Hindlimb muscle (tissue), 1 donor: Measurements from ENCODE around the gene RNU6-9. TPM values are rescaled to one million over a fixed set of nuclear protein-coding genes. Genes with fewer than 3 reads are reported as not detected.

Source experiments
- DNase-seq: peaks from one replicate; pipeline ENCODE4 v3.0.0-alpha.2; 2013
- polyA plus RNA-seq: library from polyadenylated mRNA; unstranded; fragments of 120-200 nt; gene quantifications from one replicate; pipeline ENCODE4 v1.2.1, GENCODE V29; 2013; ENCODE audit not compliant: insufficient read length

The RNU6-9 gene
- polyA plus RNA-seq, 1 donor, result not detected

GRCh38 chr19:936175-936546 is 42.9 kb downstream of the RNU6-9 start:
- no peak for DNase-seq

- no peak for DNase-seq
Measured at GRCh38 chr19:937259-937694, 44.0 kb downstream of the RNU6-9 start.

- DNase-seq, result no peak
Measured at GRCh38 chr19:938233-938923, 45.1 kb downstream of the RNU6-9 start.

- DNase-seq, result no peak
Measured at GRCh38 chr19:939439-939838, 46.2 kb downstream of the RNU6-9 start.

GRCh38 chr19:939922-940321 is 46.6 kb downstream of the RNU6-9 start:
- DNase-seq, result no peak

- no peak for DNase-seq
Measured at GRCh38 chr19:940591-941291, 47.5 kb downstream of the RNU6-9 start.

- no peak for DNase-seq
Measured at GRCh38 chr19:941292-942132, 48.2 kb downstream of the RNU6-9 start.

- no peak for DNase-seq
Measured at GRCh38 chr19:942133-942645, 48.9 kb downstream of the RNU6-9 start.

Other genes with a start within 250 kb of the RNU6-9 start
- 32.3 TPM for gene RNF126, start 230.3 kb upstream of the RNU6-9 start, polyA plus RNA-seq
- gene FSTL3, start 217.1 kb upstream of the RNU6-9 start, polyA plus RNA-seq, result 17.9 TPM
- gene PRSS57, start 198.0 kb upstream of the RNU6-9 start, polyA plus RNA-seq, result 0.32 TPM
- 47.0 TPM for gene PALM, start 184.5 kb upstream of the RNU6-9 start, polyA plus RNA-seq
- 0.21 TPM for gene MISP, start 142.4 kb upstream of the RNU6-9 start, polyA plus RNA-seq
- 127 TPM for gene PTBP1, start 96.0 kb upstream of the RNU6-9 start, polyA plus RNA-seq
- gene PLPPR3, start 71.5 kb upstream of the RNU6-9 start, polyA plus RNA-seq, result not detected
- 3.2 TPM for gene AZU1, start 65.6 kb upstream of the RNU6-9 start, polyA plus RNA-seq
- gene PRTN3, start 52.5 kb upstream of the RNU6-9 start, polyA plus RNA-seq, result 6.1 TPM
- 0.89 TPM for gene ELANE, start 41.2 kb upstream of the RNU6-9 start, polyA plus RNA-seq
- 4.1 TPM for gene CFD, start 33.8 kb upstream of the RNU6-9 start, polyA plus RNA-seq
- gene MED16, start 297 bp upstream of the RNU6-9 start, polyA plus RNA-seq, result 49.8 TPM
- 28.6 TPM for gene R3HDM4, start 19.7 kb downstream of the RNU6-9 start, polyA plus RNA-seq
- not detected for gene KISS1R, start 23.8 kb downstream of the RNU6-9 start, polyA plus RNA-seq
- gene ARID3A, start 32.6 kb downstream of the RNU6-9 start, polyA plus RNA-seq, result 17.3 TPM
- 39.3 TPM for gene WDR18, start 90.9 kb downstream of the RNU6-9 start, polyA plus RNA-seq
- gene GRIN3B, start 106.9 kb downstream of the RNU6-9 start, polyA plus RNA-seq, result 0.22 TPM
- gene TMEM259, start 127.6 kb downstream of the RNU6-9 start, polyA plus RNA-seq, result 94.8 TPM
- gene RNU6-2, start 128.0 kb downstream of the RNU6-9 start, polyA plus RNA-seq, result not detected
- 58.2 TPM for gene CNN2, start 133.1 kb downstream of the RNU6-9 start, polyA plus RNA-seq
- 27.8 TPM for gene ABCA7, start 146.6 kb downstream of the RNU6-9 start, polyA plus RNA-seq
- gene ARHGAP45, start 173.7 kb downstream of the RNU6-9 start, polyA plus RNA-seq, result 9.8 TPM
- 121 TPM for gene POLR2E, start 201.9 kb downstream of the RNU6-9 start, polyA plus RNA-seq
- 152 TPM for gene GPX4, start 210.5 kb downstream of the RNU6-9 start, polyA plus RNA-seq